Measurements from ENCODE around the gene STIP1. TPM values are rescaled to one million over a fixed set of nuclear protein-coding genes. Genes with fewer than 3 reads are reported as not detected.

Gene STIP1
- total and polyA plus RNA-seq, 9 of the 15 experiments (the other 6 are each of a cell fraction or from before 2014, with no cell fraction given) = 58.1 to 465 (median 346) TPM

DNA sequence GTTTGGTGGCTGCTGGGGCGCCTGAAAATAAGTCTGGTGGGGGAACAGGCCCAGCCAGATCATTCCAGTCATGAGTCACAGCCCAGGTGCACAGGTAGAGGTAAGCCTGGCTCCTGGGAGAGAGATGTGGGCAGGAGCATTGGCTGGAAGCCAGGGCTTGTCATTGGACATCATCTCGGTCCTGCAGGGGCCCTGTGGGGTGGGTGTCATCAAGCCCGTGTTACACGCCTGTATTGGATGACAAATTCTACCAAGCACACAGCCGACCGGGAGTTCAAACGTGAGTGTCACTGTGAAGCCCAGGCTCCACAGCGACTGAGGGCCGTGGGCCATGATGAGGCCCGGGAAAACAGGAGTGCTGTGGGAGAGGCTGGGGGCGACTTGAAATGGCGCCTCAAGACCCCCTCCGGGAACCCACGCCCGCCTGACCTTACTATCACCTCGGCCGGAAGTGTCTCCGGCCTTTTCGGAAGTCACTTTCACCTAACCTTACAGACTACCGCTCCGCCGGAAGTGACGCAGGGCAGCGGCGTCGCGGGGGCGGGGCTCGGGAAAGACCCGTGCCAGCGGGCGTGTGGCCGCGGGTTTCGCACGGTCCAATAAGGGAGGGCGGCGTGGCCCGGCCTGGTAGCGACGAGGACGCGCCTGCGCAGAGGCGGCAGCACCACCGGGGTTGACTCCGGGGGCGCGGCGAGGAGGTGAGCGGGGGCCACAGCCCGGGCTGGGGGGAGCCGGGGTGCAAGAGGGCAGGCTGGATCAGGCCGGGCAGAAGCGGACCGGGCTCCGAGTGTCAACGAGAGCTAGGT, 54.7 kb downstream of the STIP1 start, which contains the start of gene FKBP2 (continued):
- peak; percentile 29; the same call in 1 of the 2 replicates for TF ChIP-seq ZNF232 (CRISPR knock-in tag; IDR thresholded peaks at IDR 0.05)
- TF ChIP-seq MLLT1 (IDR thresholded peaks at IDR 0.05) = peak; percentile 27 to 45; a peak in 2 of 4 replicates
- TF ChIP-seq MYC (IDR thresholded peaks at IDR 0.05; ENCODE audit: low read depth, low read length) = peak; percentile 79
- peak; percentile 91; the same call in 1 of the 2 replicates for TF ChIP-seq MYC (CRISPR knock-in tag; IDR thresholded peaks at IDR 0.05; ENCODE audit: borderline replicate concordance, low read depth)
- peak; percentile 76 for TF ChIP-seq ELF1 (tag; IDR thresholded peaks at IDR 0.05)
- TF ChIP-seq, protein P1, sequence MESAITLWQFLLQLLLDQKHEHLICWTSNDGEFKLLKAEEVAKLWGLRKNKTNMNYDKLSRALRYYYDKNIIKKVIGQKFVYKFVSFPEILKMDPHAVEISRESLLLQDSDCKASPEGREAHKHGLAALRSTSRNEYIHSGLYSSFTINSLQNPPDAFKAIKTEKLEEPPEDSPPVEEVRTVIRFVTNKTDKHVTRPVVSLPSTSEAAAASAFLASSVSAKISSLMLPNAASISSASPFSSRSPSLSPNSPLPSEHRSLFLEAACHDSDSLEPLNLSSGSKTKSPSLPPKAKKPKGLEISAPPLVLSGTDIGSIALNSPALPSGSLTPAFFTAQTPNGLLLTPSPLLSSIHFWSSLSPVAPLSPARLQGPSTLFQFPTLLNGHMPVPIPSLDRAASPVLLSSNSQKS (CRISPR knock-in tag; IDR thresholded peaks at IDR 0.05) = 0 out of 2 replicates have a peak, but pooled peaks have one; percentile 9
- TF ChIP-seq HES1 (IDR thresholded peaks at IDR 0.05; ENCODE audit: low read depth) = peak; percentile 75; the same call in 1 of the 2 replicates
- TF ChIP-seq, protein P2, sequence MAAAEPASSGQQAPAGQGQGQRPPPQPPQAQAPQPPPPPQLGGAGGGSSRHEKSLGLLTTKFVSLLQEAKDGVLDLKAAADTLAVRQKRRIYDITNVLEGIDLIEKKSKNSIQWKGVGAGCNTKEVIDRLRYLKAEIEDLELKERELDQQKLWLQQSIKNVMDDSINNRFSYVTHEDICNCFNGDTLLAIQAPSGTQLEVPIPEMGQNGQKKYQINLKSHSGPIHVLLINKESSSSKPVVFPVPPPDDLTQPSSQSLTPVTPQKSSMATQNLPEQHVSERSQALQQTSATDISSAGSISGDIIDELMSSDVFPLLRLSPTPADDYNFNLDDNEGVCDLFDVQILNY (CRISPR knock-in tag; IDR thresholded peaks at IDR 0.05) = no peak
- TF ChIP-seq ZNF134 (CRISPR knock-in tag; conservative IDR thresholded peaks at IDR 0.05) = no peak
- TF ChIP-seq ZFP1 (CRISPR knock-in tag; IDR thresholded peaks at IDR 0.05) = peak; percentile 67; the same call in 1 of the 2 replicates
- peak; percentile 95 for TF ChIP-seq SMAD1 (IDR thresholded peaks at IDR 0.05; ENCODE audit: low read depth, low read length, partially characterized antibody)
- TF ChIP-seq POLR2A (conservative IDR thresholded peaks at IDR 0.05) = peak; percentile 97
- peak; percentile 96 for TF ChIP-seq SUPT5H (IDR thresholded peaks at IDR 0.05)
- peak; percentile 65 for TF ChIP-seq SAP30 (IDR thresholded peaks at IDR 0.05; ENCODE audit: borderline replicate concordance, insufficient read depth, low read depth, low read length, poor library complexity, severe bottlenecking)
- TF ChIP-seq KLF16 (IDR thresholded peaks at IDR 0.05) = peak; percentile 32; the same call in 1 of the 2 replicates
- TF ChIP-seq, protein P3, sequence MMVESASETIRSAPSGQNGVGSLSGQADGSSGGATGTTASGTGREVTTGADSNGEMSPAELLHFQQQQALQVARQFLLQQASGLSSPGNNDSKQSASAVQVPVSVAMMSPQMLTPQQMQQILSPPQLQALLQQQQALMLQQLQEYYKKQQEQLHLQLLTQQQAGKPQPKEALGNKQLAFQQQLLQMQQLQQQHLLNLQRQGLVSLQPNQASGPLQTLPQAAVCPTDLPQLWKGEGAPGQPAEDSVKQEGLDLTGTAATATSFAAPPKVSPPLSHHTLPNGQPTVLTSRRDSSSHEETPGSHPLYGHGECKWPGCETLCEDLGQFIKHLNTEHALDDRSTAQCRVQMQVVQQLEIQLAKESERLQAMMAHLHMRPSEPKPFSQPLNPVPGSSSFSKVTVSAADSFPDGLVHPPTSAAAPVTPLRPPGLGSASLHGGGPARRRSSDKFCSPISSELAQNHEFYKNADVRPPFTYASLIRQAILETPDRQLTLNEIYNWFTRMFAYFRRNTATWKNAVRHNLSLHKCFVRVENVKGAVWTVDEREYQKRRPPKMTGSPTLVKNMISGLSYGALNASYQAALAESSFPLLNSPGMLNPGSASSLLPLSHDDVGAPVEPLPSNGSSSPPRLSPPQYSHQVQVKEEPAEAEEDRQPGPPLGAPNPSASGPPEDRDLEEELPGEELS (CRISPR knock-in tag; IDR thresholded peaks at IDR 0.05; ENCODE audit: borderline replicate concordance) = peak; percentile 40; the same call in 1 of the 2 replicates
- TF ChIP-seq CBX3 (IDR thresholded peaks at IDR 0.05; ENCODE audit: borderline replicate concordance in 1 of 2, low read length in 2 of 2) = peak in 1 of 2 experiments; percentile 19; a peak in 1 of 3 replicates
- peak; percentile 92 for TF ChIP-seq KDM5B (IDR thresholded peaks at IDR 0.05; ENCODE audit: insufficient replicate concordance, low read depth, low read length)
- no peak for TF ChIP-seq SRSF3 (IDR thresholded peaks at IDR 0.05; ENCODE audit: insufficient read depth, low read length)
